ENCODE measurements around the gene TAPBP.

DNA sequence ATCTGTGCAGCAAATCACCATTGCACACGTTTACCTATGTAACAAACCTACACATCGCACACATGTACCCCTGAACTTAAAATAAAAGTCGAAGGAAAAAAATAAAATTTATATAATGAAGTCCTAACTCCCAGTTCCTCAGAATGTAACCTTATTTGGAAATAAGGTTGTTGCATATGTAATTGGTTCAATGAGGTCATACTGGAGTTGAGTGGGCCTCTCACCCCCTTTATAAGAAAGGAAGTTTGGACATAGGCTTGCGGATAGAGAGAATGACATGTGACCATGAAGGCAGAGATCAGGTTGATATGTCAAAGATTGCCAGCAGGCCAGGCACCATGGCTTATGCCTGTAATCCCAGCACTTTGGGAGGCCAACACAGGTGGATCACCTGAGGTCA, 19.8 kb upstream of the TAPBP start:
- TF ChIP-seq, protein P1, sequence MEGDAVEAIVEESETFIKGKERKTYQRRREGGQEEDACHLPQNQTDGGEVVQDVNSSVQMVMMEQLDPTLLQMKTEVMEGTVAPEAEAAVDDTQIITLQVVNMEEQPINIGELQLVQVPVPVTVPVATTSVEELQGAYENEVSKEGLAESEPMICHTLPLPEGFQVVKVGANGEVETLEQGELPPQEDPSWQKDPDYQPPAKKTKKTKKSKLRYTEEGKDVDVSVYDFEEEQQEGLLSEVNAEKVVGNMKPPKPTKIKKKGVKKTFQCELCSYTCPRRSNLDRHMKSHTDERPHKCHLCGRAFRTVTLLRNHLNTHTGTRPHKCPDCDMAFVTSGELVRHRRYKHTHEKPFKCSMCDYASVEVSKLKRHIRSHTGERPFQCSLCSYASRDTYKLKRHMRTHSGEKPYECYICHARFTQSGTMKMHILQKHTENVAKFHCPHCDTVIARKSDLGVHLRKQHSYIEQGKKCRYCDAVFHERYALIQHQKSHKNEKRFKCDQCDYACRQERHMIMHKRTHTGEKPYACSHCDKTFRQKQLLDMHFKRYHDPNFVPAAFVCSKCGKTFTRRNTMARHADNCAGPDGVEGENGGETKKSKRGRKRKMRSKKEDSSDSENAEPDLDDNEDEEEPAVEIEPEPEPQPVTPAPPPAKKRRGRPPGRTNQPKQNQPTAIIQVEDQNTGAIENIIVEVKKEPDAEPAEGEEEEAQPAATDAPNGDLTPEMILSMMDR (conservative IDR thresholded peaks at IDR 0.05), result no peak
- TF ChIP-seq ZFX (IDR thresholded peaks at IDR 0.05), result no peak
